Activated CD8-positive, alpha-beta memory T cell treated with anti-CD3 and anti-CD28 coated beads for 36 hours (primary cell): ENCODE results near the gene DLX4. TPM values are rescaled to one million over a fixed set of nuclear protein-coding genes. Genes with fewer than 3 reads are reported as not detected.

ENCODE experiments used
- CTCF ChIA-PET: fragments of 350-600 bp; sonication (Branson Sonifier 250); formaldehyde crosslinking; loops from one replicate; lab custom pipeline; 2021; ENCODE audit warnings: antibody characterized with exemption; lab: Charles Lee
- POLR2A ChIA-PET: fragments of 350-600 bp; sonication (Branson Sonifier 250); formaldehyde crosslinking; loops from one replicate; lab custom pipeline; 2021; ENCODE audit warnings: antibody characterized with exemption; lab: Charles Lee
- total RNA-seq, 2 experiments: library from RNA; stranded (reverse); gene quantifications; one replicate each; pipeline ENCODE4 v1.2.3, GENCODE V29; 2021

DLX4 gene
- total RNA-seq, 2 experiments from 2014 or later = 0.67 to 0.97 TPM

- CTCF ChIA-PET = interaction anchor here (0.6 to 8.0 kb wide), 7 partner anchors 21 to 1199 kb away, joined by 3 to 144 read pairs (median 3); partner anchors contain the start of gene KAT7
- POLR2A ChIA-PET = no interaction called here
Measured at GRCh38 chr17:49993423-49994060, 24.6 kb downstream of the DLX4 start.

- POLR2A ChIA-PET = no interaction called here
Measured at GRCh38 chr17:49994085-49995054, 25.4 kb downstream of the DLX4 start.

GRCh38 chr17:49995055-49995738 lies 26.2 kb downstream of the DLX4 start, which contains the start of gene DLX3:
Gene DLX3, minus strand, starts transcription at chr17:49995224. Its CDS starts 226 bp downstream, at chr17:49994998.
- POLR2A ChIA-PET = no interaction called here

More at GRCh38 chr17:49994085-49995054, 25.4 kb downstream of the DLX4 start:
- CTCF ChIA-PET = interaction anchor here (0.6 to 8.0 kb wide), 13 partner anchors 10 to 1200 kb away, joined by 3 to 146 read pairs (median 4); partner anchors contain the start of gene KAT7

GRCh38 chr17:49996121-49996494 lies 27.1 kb downstream of the DLX4 start:
- POLR2A ChIA-PET = interaction anchor here (1.0 kb wide), 1 partner anchor 33 kb away, joined by 3 read pairs; no protein-coding TSS in a partner anchor
- CTCF ChIA-PET = interaction anchor here (0.9 to 8.0 kb wide), 29 partner anchors 9 to 429 kb away, joined by 3 to 146 read pairs (median 10); partner anchors contain the start of gene DLX4

More at GRCh38 chr17:49995055-49995738, 26.2 kb downstream of the DLX4 start, which contains the start of gene DLX3:
- CTCF ChIA-PET = interaction anchor here (0.8 to 8.0 kb wide), 10 partner anchors 11 to 145 kb away, joined by 3 to 146 read pairs (median 13); no protein-coding TSS in a partner anchor

- POLR2A ChIA-PET = interaction anchor here (0.5 to 1.0 kb wide), 2 partner anchors 33 to 456 kb away, joined by 3 read pairs; no protein-coding TSS in a partner anchor
- CTCF ChIA-PET = interaction anchor here (0.6 to 8.0 kb wide), 37 partner anchors 9 to 439 kb away, joined by 3 to 146 read pairs (median 9); partner anchors contain the start of gene DLX4
Measured at GRCh38 chr17:49996495-49997300, 27.7 kb downstream of the DLX4 start.

GRCh38 chr17:49997301-49997650 lies 28.3 kb downstream of the DLX4 start:
- POLR2A ChIA-PET = interaction anchor here (0.5 to 0.6 kb wide), 2 partner anchors 281 to 457 kb away, joined by 3 read pairs; no protein-coding TSS in a partner anchor
- CTCF ChIA-PET = interaction anchor here (0.6 to 8.0 kb wide), 37 partner anchors 10 to 1152 kb away, joined by 3 to 146 read pairs (median 8); partner anchors contain the start of genes DLX4 and NXPH3

- CTCF ChIA-PET = interaction anchor here (0.5 to 8.0 kb wide), 46 partner anchors 11 to 1153 kb away, joined by 3 to 146 read pairs (median 6); partner anchors contain the start of genes DLX4, ITGA3 and NXPH3
- POLR2A ChIA-PET = interaction anchor here (0.6 kb wide), 1 partner anchor 282 kb away, joined by 3 read pairs; no protein-coding TSS in a partner anchor
Measured at GRCh38 chr17:49997773-49998703, 29.0 kb downstream of the DLX4 start.

- POLR2A ChIA-PET = no interaction called here
Measured at GRCh38 chr17:49998836-49999511, 30.0 kb downstream of the DLX4 start.

GRCh38 chr17:50003911-50004310 lies 34.9 kb downstream of the DLX4 start:
- ChIA-PET CTCF (interaction anchor here (0.6 kb wide), 1 partner anchor 61 kb away, joined by 3 read pairs; no protein-coding TSS in a partner anchor), POLR2A (no interaction called here)

More at GRCh38 chr17:49998836-49999511, 30.0 kb downstream of the DLX4 start:
- CTCF ChIA-PET = interaction anchor here (0.5 to 8.0 kb wide), 34 partner anchors 11 to 442 kb away, joined by 3 to 146 read pairs (median 6); partner anchors contain the start of genes DLX4 and ITGA3

- CTCF ChIA-PET = interaction anchor here (1.2 kb wide), 1 partner anchor 11 kb away, joined by 3 read pairs; no protein-coding TSS in a partner anchor
- POLR2A ChIA-PET = no interaction called here
Measured at GRCh38 chr17:50009282-50009681, 40.3 kb downstream of the DLX4 start.

- ChIA-PET POLR2A (no interaction called here), CTCF (no interaction called here)
Measured at GRCh38 chr17:50013079-50013478, 44.1 kb downstream of the DLX4 start.

GRCh38 chr17:50014471-50015088 lies 45.6 kb downstream of the DLX4 start:
- CTCF ChIA-PET = no interaction called here
- POLR2A ChIA-PET = no interaction called here

- ChIA-PET CTCF (no interaction called here), POLR2A (no interaction called here)
Measured at GRCh38 chr17:50015146-50015545, 46.2 kb downstream of the DLX4 start.

- POLR2A ChIA-PET = no interaction called here
- CTCF ChIA-PET = interaction anchor here (0.7 to 3.2 kb wide), 2 partner anchors 68 to 263 kb away, joined by 3 to 14 read pairs; no protein-coding TSS in a partner anchor
Measured at GRCh38 chr17:50018909-50019308, 49.9 kb downstream of the DLX4 start.
